Activated T-cell treated with anti-CD3 and anti-CD28 coated beads, Interleukin-2, amount 50 U/mL, for 24 hours (primary cell): ENCODE results near the gene SEMA3A.

Source experiments
- DNase-seq: peaks from one replicate; pipeline ENCODE4 v3.0.0-alpha.2; 2020
- H3K27ac Mint-ChIP-seq: 2 replicates; pipeline ENCODE4 v1.8.0; 2020; ENCODE audit warnings: mild to moderate bottlenecking, mixed read lengths
- H3K27me3 Mint-ChIP-seq: 2 replicates; pipeline ENCODE4 v1.8.0; 2020; ENCODE audit warnings: mixed read lengths
- H3K36me3 Mint-ChIP-seq: 2 replicates; pipeline ENCODE4 v1.8.0; 2020; ENCODE audit warnings: low read depth, mixed read lengths
- H3K4me1 Mint-ChIP-seq: 2 replicates; pipeline ENCODE4 v1.8.0; 2020; ENCODE audit warnings: low read depth, mixed read lengths
- H3K4me3 Mint-ChIP-seq: 2 replicates; pipeline ENCODE4 v1.8.0; 2020; ENCODE audit warnings: mild to moderate bottlenecking, moderate library complexity, mixed read lengths
- H3K9me3 Mint-ChIP-seq: 2 replicates; pipeline ENCODE4 v1.8.0; 2020; ENCODE audit warnings: mixed read lengths

The SEMA3A gene

GRCh38 chr7:83925860-83926259 is 268.7 kb downstream of the SEMA3A start:
- H3K4me1 Mint-ChIP-seq, result no peaks in the 10 kb centered on the region
- H3K4me3 Mint-ChIP-seq, result no peak overlapping the region
- no peaks in the 10 kb centered on the region for H3K36me3 Mint-ChIP-seq
- H3K27me3 Mint-ChIP-seq, result no peaks in the 10 kb centered on the region
- no peak for DNase-seq
- no peaks in the 10 kb centered on the region for H3K9me3 Mint-ChIP-seq
- no peak overlapping the region for H3K27ac Mint-ChIP-seq

- DNase-seq, result no peak
- Mint-ChIP-seq H3K4me1 (no peaks in the 10 kb centered on the region), H3K9me3 (peaks cover 2% of the 10 kb centered on the region), H3K36me3 (no peaks in the 10 kb centered on the region), H3K4me3 (no peak overlapping the region), H3K27ac (no peak overlapping the region), H3K27me3 (no peaks in the 10 kb centered on the region)
These were observed 272.5 kb downstream of the SEMA3A start for GRCh38 chr7:83921941-83922607.

GRCh38 chr7:83921271-83921940 is 273.2 kb downstream of the SEMA3A start:
- no peaks in the 10 kb centered on the region for H3K36me3 Mint-ChIP-seq
- H3K4me3 Mint-ChIP-seq, result no peak overlapping the region
- peaks cover 2% of the 10 kb centered on the region for H3K9me3 Mint-ChIP-seq
- no peaks in the 10 kb centered on the region for H3K27me3 Mint-ChIP-seq
- no peaks in the 10 kb centered on the region for H3K4me1 Mint-ChIP-seq
- no peak overlapping the region for H3K27ac Mint-ChIP-seq
- no peak for DNase-seq

- Mint-ChIP-seq H3K27ac (no peak overlapping the region), H3K9me3 (peaks cover 4% of the 10 kb centered on the region), H3K27me3 (no peaks in the 10 kb centered on the region), H3K4me1 (no peaks in the 10 kb centered on the region), H3K36me3 (no peaks in the 10 kb centered on the region), H3K4me3 (no peak overlapping the region)
- DNase-seq, result no peak
These were observed 276.4 kb downstream of the SEMA3A start for GRCh38 chr7:83918142-83918541.

- Mint-ChIP-seq H3K9me3 (peaks cover 2% of the 10 kb centered on the region), H3K27ac (no peak overlapping the region), H3K36me3 (no peaks in the 10 kb centered on the region), H3K4me3 (no peak overlapping the region), H3K27me3 (no peaks in the 10 kb centered on the region), H3K4me1 (no peaks in the 10 kb centered on the region)
- no peak for DNase-seq
These were observed 281.4 kb downstream of the SEMA3A start for GRCh38 chr7:83913174-83913573.

- Mint-ChIP-seq H3K9me3 (peaks cover under 1% of the 10 kb centered on the region), H3K27me3 (no peaks in the 10 kb centered on the region), H3K4me1 (no peaks in the 10 kb centered on the region), H3K27ac (no peak overlapping the region), H3K36me3 (no peaks in the 10 kb centered on the region), H3K4me3 (no peak overlapping the region)
- DNase-seq, result no peak
These were observed 286.1 kb downstream of the SEMA3A start for GRCh38 chr7:83908526-83908925.
